HL-60 (cell line): Measurements from ENCODE around the gene LILRA6.

ENCODE experiments used
- DNase-seq, 2 experiments: peaks; one replicate each; pipeline ENCODE4 v3.0.0-alpha.2; 2010 to 2020; ENCODE audit warnings: low read depth in 1 of 2, low spot score in 1 of 2
- H3K27ac ChIP-seq: fragments of 250-450 bp; sonication (Bioruptor Pico); replicated peaks from 2 replicates; pipeline ENCODE4 v1.5.1; 2020; ENCODE audit warnings: mild to moderate bottlenecking, moderate library complexity
- H3K27me3 ChIP-seq: fragments of 250-450 bp; sonication (Bioruptor Pico); 2 replicates; pipeline ENCODE4 v1.5.1; 2021; ENCODE audit warnings: mild to moderate bottlenecking, moderate library complexity; ENCODE audit not compliant: insufficient read depth, poor library complexity, severe bottlenecking
- H3K4me3 ChIP-seq: replicated peaks from 2 replicates; pipeline ENCODE4 v1.5.1; 2011; ENCODE audit warnings: mild to moderate bottlenecking, control low read depth, low read length; ENCODE audit not compliant: insufficient read depth
- CTCF ChIP-seq: IDR thresholded peaks from one replicate; pipeline ENCODE4 v1.5.1; 2011; ENCODE audit warnings: low read length, control low read depth, inconsistent platforms; ENCODE audit not compliant: insufficient read depth
- GABPA ChIP-seq: IDR thresholded peaks from 2 replicates; pipeline ENCODE4 v1.6.1; 2012; ENCODE audit warnings: low read depth
- POLR2AphosphoS5 ChIP-seq: IDR thresholded peaks from 2 replicates; pipeline ENCODE4 v1.6.1; 2012; ENCODE audit warnings: low read depth
- SPI1 ChIP-seq: IDR thresholded peaks from 2 replicates; pipeline ENCODE4 v1.6.1; 2012; ENCODE audit warnings: low read depth, mild to moderate bottlenecking, borderline replicate concordance
- TF ChIP-seq, protein P1 (sequence below): IDR thresholded peaks from 2 replicates; pipeline ENCODE4 v1.6.1; 2012; ENCODE audit warnings: low read depth; ENCODE audit not compliant: insufficient replicate concordance

LILRA6 gene

GRCh38 chr19:54233941-54234340 is 8.6 kb downstream of the LILRA6 start:
- DNase-seq: no peak
- H3K27me3 ChIP-seq: peaks cover 2% of the 10 kb centered on the region
- no peak overlapping the region for H3K4me3 ChIP-seq
- no peak overlapping the region for H3K27ac ChIP-seq
- no peak for TF ChIP-seq POLR2AphosphoS5
- TF ChIP-seq SPI1: no peak
- TF ChIP-seq CTCF: no peak
- TF ChIP-seq, protein P1, sequence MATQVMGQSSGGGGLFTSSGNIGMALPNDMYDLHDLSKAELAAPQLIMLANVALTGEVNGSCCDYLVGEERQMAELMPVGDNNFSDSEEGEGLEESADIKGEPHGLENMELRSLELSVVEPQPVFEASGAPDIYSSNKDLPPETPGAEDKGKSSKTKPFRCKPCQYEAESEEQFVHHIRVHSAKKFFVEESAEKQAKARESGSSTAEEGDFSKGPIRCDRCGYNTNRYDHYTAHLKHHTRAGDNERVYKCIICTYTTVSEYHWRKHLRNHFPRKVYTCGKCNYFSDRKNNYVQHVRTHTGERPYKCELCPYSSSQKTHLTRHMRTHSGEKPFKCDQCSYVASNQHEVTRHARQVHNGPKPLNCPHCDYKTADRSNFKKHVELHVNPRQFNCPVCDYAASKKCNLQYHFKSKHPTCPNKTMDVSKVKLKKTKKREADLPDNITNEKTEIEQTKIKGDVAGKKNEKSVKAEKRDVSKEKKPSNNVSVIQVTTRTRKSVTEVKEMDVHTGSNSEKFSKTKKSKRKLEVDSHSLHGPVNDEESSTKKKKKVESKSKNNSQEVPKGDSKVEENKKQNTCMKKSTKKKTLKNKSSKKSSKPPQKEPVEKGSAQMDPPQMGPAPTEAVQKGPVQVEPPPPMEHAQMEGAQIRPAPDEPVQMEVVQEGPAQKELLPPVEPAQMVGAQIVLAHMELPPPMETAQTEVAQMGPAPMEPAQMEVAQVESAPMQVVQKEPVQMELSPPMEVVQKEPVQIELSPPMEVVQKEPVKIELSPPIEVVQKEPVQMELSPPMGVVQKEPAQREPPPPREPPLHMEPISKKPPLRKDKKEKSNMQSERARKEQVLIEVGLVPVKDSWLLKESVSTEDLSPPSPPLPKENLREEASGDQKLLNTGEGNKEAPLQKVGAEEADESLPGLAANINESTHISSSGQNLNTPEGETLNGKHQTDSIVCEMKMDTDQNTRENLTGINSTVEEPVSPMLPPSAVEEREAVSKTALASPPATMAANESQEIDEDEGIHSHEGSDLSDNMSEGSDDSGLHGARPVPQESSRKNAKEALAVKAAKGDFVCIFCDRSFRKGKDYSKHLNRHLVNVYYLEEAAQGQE: no peak
- no peak for TF ChIP-seq GABPA

DNA sequence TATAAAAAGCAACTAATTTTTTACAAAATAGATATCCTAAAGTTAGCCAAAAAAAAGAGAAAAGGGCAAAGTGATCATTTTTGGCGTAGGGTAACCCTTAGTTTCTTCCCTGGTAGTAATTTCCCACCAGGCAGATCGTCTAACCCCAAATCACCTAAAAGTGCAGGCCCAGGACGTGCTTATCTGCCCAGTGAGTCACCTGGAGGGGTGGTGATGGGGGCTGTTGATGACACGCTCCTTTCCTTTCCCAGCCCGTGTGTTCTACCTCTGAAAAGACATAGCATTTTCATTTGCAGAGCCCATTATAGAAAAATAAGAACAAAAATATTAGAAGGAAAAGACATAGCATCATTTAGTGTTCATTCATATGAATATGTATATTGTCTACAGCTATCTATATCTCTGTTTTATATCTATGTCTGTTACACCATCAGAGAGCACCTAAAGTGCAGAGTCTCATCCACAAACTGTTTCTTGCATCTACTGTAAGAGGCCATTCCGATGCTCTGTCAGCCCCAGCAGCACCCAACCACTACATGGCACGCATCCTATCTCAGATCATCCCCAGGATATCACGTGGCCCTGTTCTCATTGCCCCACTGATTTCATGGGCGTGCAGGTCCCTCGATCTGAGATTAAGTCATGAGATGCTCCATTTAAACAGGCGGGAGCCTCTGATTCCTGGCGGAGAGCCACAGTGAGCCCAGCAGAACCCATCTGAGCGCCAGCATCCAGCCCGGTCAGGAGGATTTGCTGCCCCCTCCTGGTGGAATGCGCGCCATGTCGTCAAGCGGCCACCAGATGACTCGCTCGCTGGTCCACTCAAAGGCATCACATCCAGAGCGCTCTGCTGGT is 11.3 kb downstream of the LILRA6 start:
- Histone ChIP-seq H3K27ac (no peak overlapping the region), H3K27me3 (peaks cover 2% of the 10 kb centered on the region), H3K4me3 (no peak overlapping the region)
- peak; percentile 71 to 78 for DNase-seq
- TF ChIP-seq CTCF (peak; percentile 87), SPI1 (no peak), POLR2AphosphoS5 (no peak), GABPA (no peak)
- TF ChIP-seq, protein P1: no peak

DNA sequence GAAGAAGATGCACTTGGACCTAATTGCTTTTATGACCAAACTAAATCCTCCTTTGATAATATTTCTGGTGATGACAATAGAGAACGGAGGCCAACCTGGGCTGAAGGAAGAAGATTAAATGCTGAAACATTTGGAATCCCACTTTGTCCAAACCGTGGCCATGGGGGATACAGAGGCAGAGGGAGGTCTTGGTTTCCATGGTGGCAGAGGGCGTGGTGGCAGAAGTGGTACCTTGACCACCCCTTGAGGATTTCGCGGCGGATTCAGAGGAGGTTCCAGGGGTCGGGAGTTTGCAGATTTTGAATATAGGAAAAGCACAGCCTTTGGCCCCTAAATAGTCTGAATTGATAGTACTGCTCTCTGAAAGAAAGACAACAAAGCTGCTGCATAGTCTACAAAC is 12.6 kb downstream of the LILRA6 start:
- Histone ChIP-seq H3K27me3 (no peaks in the 10 kb centered on the region), H3K4me3 (no peak overlapping the region), H3K27ac (no peak overlapping the region)
- no peak for DNase-seq
- TF ChIP-seq, protein P1: no peak
- no peak for TF ChIP-seq CTCF
- no peak for TF ChIP-seq GABPA
- TF ChIP-seq SPI1: no peak
- no peak for TF ChIP-seq POLR2AphosphoS5
